K562 (cell line): ENCODE measurements around the gene PFKL. TPM values are rescaled to one million over a fixed set of nuclear protein-coding genes. Genes with fewer than 3 reads are reported as not detected.
A peak's percentile ranks its signal among the peaks of the same experiment; 100 is the strongest.

Source experiments
- ATAC-seq: fragments of 200-7000 bp; cut with Tn5 transposase; 3 replicates; pipeline ENCODE4 v1.9.1; 2020; ENCODE audit warnings: moderate library complexity
- BruUV-seq: library from RNA; stranded (reverse); fragments of 400-500 nt; replicated peaks from 2 replicates; lab custom pipeline; 2021; lab: Mats Ljungman, UMichigan
- CTCF ChIA-PET: fragments of 300-600 bp; formaldehyde crosslinking; extraction: SDS; loops from one replicate; lab custom pipeline; 2021; ENCODE audit warnings: low intra/inter-chr PET ratio; lab: Yijun Ruan, JAX
- POLR2A ChIA-PET: fragments of 300-600, 350-650 bp; sonication (Branson Sonifier 250); formaldehyde crosslinking; extraction: SDS; loops from one replicate; lab custom pipeline; 2021; ENCODE audit warnings: antibody characterized with exemption, inconsistent platforms; lab: Yijun Ruan, JAX
- DNase-seq, 4 experiments: peaks; one replicate each; pipeline versions ENCODE4 v3.0.0 to v3.0.0-alpha.2; 2011 to 2018; ENCODE audit warnings: low spot score in 3 of 4, mixed read lengths in 3 of 4; ENCODE audit errors: extremely low read depth in 1 of 4
- FAIRE-seq: peaks from 2 replicates; lab custom pipeline; 2011; peaks lifted over from hg19 to GRCh38; lab: Jason Lieb, UNC
- H2AFZ ChIP-seq: 2 replicates; pipeline ENCODE4 v1.6.0; 2011; ENCODE audit warnings: low read depth, low read length, control low read depth, inconsistent platforms
- H3K27ac ChIP-seq: fragments of 200-600 bp; 3 replicates; pipeline ENCODE4 v1.8.0; 2011; ENCODE audit warnings: low read depth, mild to moderate bottlenecking, control low read depth, inconsistent platforms, low read length, moderate library complexity, mixed read lengths; ENCODE audit errors: extremely low read depth
- H3K27me3 ChIP-seq, 2 experiments: fragments of 300-600 bp in 1 of 2; 2 replicates in 1 of 2; 3 replicates in 1 of 2; pipeline versions ENCODE4 v1.6.0 to v1.8.0; 2011; ENCODE audit warnings: inconsistent platforms in 2 of 2, low read length in 2 of 2, mild to moderate bottlenecking in 1 of 2, mixed read lengths in 1 of 2, moderate library complexity in 1 of 2; ENCODE audit not compliant: control insufficient read depth in 2 of 2, insufficient read depth in 2 of 2
- H3K36me3 ChIP-seq: fragments of 300-600 bp; 3 replicates; pipeline ENCODE4 v1.8.0; 2011; ENCODE audit warnings: mild to moderate bottlenecking, low read length, inconsistent platforms; ENCODE audit not compliant: control insufficient read depth, insufficient read depth
- H3K4me1 ChIP-seq, 2 experiments: fragments of 200-600 bp in 1 of 2; replicated peaks in 1 of 2; 2 replicates in 1 of 2; 3 replicates in 1 of 2; pipeline versions ENCODE4 v1.5.1 to v1.8.0; 2011; ENCODE audit warnings: inconsistent platforms in 2 of 2, low read length in 2 of 2, mild to moderate bottlenecking in 1 of 2, mixed read lengths in 1 of 2, moderate library complexity in 1 of 2; ENCODE audit not compliant: control insufficient read depth in 2 of 2, insufficient read depth in 2 of 2
- H3K4me2 ChIP-seq: 2 replicates; pipeline ENCODE4 v1.6.1; 2011; ENCODE audit warnings: low read length, control low read depth, inconsistent platforms, mixed read lengths; ENCODE audit not compliant: insufficient read depth
- H3K4me3 ChIP-seq: fragments of 200-600 bp; sonication (generic), shearing (Covaris generic); 2 replicates; pipeline ENCODE4 v1.5.1; 2016; ENCODE audit warnings: control low read depth, inconsistent platforms
- H3K79me2 ChIP-seq: fragments of 200-600 bp; 3 replicates; pipeline ENCODE4 v1.8.0; 2011; ENCODE audit warnings: low read length, inconsistent platforms; ENCODE audit not compliant: control insufficient read depth, insufficient read depth
- H3K9ac ChIP-seq, 2 experiments: 2 replicates each; pipeline versions ENCODE4 v1.6.0 to v1.6.1; 2011; ENCODE audit warnings: low read depth in 2 of 2, low read length in 2 of 2, control low read depth in 1 of 2, inconsistent platforms in 1 of 2, mild to moderate bottlenecking in 1 of 2, mixed read lengths in 1 of 2; ENCODE audit not compliant: insufficient read depth in 1 of 2
- H3K9me1 ChIP-seq: one replicate; pipeline ENCODE4 v1.6.0; 2011; ENCODE audit warnings: inconsistent platforms, mild to moderate bottlenecking, low read length, moderate library complexity; ENCODE audit not compliant: control insufficient read depth, insufficient read depth
- H3K9me3 ChIP-seq: replicated peaks from 2 replicates; pipeline ENCODE4 v1.5.1; 2011; ENCODE audit warnings: low read depth, low read length, inconsistent platforms; ENCODE audit not compliant: control insufficient read depth, insufficient read depth
- H4K20me1 ChIP-seq: replicated peaks from 2 replicates; pipeline ENCODE4 v1.6.1; 2011; ENCODE audit warnings: low read length, inconsistent platforms, mixed read lengths; ENCODE audit not compliant: control insufficient read depth, insufficient read depth
- BHLHE40 ChIP-seq: IDR thresholded peaks from 2 replicates; pipeline ENCODE4 v1.6.1; 2011; ENCODE audit warnings: low read length, improper control_type of control experiment
- EGR1 ChIP-seq: fragments of 450-650 bp; conservative IDR thresholded peaks from 2 replicates; pipeline ENCODE4 v1.6.1; 2017; ENCODE audit warnings: mild to moderate bottlenecking
- WGBS: fragments of 100-300 bp; shearing (Covaris generic); methylation state at CpG from one replicate; pipeline ENCODE4 v1.1.6; 2016; ENCODE audit warnings: low coverage, mixed read lengths; ENCODE audit not compliant: insufficient coverage; ENCODE audit errors: missing lambda C conversion rate; 5-methylcytosine and 5-hydroxymethylcytosine counted together
- in situ Hi-C: fragments of 300-500 bp; cut with MboI; formaldehyde crosslinking; loops from 4 replicates; pipeline ENCODE4 v1.15.0; 2018; ENCODE audit warnings: inconsistent platforms, mixed read lengths
- intact Hi-C: fragments of 100-400 bp; cut with micrococcal nuclease; formaldehyde crosslinking; loops from 2 replicates; pipeline ENCODE4 v1.14.2; 2022
- polyA plus RNA-seq, 8 experiments: library from polyadenylated mRNA; depleted of rRNA in 4 of 8; stranded (reverse) in 5 of 8; unstranded in 3 of 8; fragments of >200 nt; fragmentation: Nextera tagmentation in 2 of 8; fragmentation: Illumina TruSeq in 1 of 8; extraction: Ambion mirVana in 2 of 8; extraction: Trizol in 1 of 8; gene quantifications; 2 replicates each; pipeline versions ENCODE4 v1.2.1 to v1.2.3, GENCODE V29; 2011 to 2014; ENCODE audit warnings: inconsistent platforms in 1 of 8, missing spikeins in 1 of 8
- total RNA-seq, 7 experiments: library from RNA; depleted of rRNA in 6 of 7; stranded (reverse); fragments of >200 nt in 6 of 7; fragmentation: Illumina TruSeq in 2 of 7; extraction: Trizol in 2 of 7; gene quantifications; 2 replicates each; pipeline versions ENCODE4 v1.2.1 to v1.2.3, GENCODE V29; 2011 to 2021; ENCODE audit warnings: low replicate concordance in 1 of 7
- TF ChIP-seq, protein P1 (sequence below): fragments of 200-800 bp; sonication (Bioruptor generic); IDR thresholded peaks from 2 replicates; pipeline ENCODE4 v1.6.1; 2017; ENCODE audit warnings: missing genetic modification characterization, missing compliant biosample characterization

Gene PFKL
- total and polyA plus RNA-seq, 9 of the 15 experiments (the other 6 are each of a cell fraction or from before 2014, with no cell fraction given) = 1.1 to 124 (median 45.6) TPM

DNA sequence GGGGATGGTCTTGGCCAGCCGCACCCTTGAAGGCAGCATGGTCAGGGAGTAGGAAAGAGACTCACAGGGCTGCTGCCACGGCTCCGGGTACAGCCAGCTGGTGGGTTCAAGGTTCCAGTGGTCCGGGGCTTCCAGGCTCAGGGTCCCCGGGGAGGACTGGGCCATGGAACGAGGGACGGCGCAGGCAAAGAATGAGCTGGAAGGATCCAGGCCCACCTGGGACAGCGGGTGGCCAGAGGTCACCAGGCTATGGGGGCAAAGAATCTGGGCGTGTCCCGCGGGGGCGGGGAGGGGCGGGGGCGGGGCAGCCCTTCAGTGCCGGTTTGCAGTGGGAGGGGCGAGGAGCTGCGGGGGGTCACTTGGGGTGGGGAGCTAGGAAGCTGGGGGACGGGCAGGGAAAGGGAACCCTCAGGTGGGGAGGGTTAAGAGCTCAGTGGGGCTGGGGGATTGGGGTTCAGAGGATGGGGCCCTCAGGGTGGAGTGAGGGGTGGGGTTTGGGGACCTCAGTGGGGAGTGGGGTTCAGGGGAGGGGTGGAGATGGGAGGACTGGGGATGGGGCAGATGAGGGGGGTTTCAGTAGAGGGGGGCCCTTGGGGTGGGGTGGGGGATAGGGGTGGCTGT, 38.1 kb upstream of the PFKL start, which contains the start of gene DNMT3L:
Gene DNMT3L, minus strand, starts transcription at position 223 of the 621 bp plus-strand sequence. CDS start 638 bp downstream, outside the sequence.
- peaks cover 0 to 23% of the 10 kb centered on the region in 2 experiments; a peak in 2 of 5 replicates for H3K4me1 ChIP-seq

More for the DNA sequence above, 38.1 kb upstream of the PFKL start, which contains the start of gene DNMT3L:
- FAIRE-seq = no peak
- Histone ChIP-seq H3K9me1 (no peaks in the 10 kb centered on the region), H3K9me3 (no peaks in the 10 kb centered on the region), H3K4me3 (no peak within 1 kb of the TSS), H3K4me2 (no peak within 1 kb of the TSS), H2AFZ (no peak within 1 kb of the TSS), H3K36me3 (no peaks in the 10 kb centered on the region), H3K27me3 (peaks cover 22 to 49% of the 10 kb centered on the region in 2 experiments), H3K9ac (peak within 1 kb of the TSS in 1 of 2 experiments; percentile 26; a peak in 1 of 4 replicates), H4K20me1 (peaks cover 6% of the 10 kb centered on the region; the same call in 1 of the 2 replicates), H3K79me2 (no peaks in the 10 kb centered on the region), H3K27ac (no peak within 1 kb of the TSS)
- POLR2A ChIA-PET = no interaction called here
- intact Hi-C loops (no loop called here), in situ Hi-C loops (no loop called here)
- 23% methylated on average over 9 of the region's 19 CpGs for WGBS
- no TSS peak for BruUV-seq
- ATAC-seq = no peak; the same call in 2 of the 3 replicates
- CTCF ChIA-PET = no interaction called here
- TF ChIP-seq BHLHE40 = no peak
- TF ChIP-seq, protein P1, sequence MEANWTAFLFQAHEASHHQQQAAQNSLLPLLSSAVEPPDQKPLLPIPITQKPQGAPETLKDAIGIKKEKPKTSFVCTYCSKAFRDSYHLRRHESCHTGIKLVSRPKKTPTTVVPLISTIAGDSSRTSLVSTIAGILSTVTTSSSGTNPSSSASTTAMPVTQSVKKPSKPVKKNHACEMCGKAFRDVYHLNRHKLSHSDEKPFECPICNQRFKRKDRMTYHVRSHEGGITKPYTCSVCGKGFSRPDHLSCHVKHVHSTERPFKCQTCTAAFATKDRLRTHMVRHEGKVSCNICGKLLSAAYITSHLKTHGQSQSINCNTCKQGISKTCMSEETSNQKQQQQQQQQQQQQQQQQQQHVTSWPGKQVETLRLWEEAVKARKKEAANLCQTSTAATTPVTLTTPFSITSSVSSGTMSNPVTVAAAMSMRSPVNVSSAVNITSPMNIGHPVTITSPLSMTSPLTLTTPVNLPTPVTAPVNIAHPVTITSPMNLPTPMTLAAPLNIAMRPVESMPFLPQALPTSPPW (CRISPR knock-in tag) = peak; percentile 33; the same call in 1 of the 2 replicates
- TF ChIP-seq EGR1 = peak; percentile 55
- DNase-seq = peak; percentile 19 to 87 (median 71)
